Erythroblast (primary cell): ENCODE data around the gene C16orf54.

Experiments used
- GATA1 ChIP-seq: IDR thresholded peaks from 2 replicates; pipeline ENCODE4 v1.6.1; 2011; ENCODE audit warnings: low read depth, mild to moderate bottlenecking, control low read depth, low read length, moderate library complexity
- POLR2A ChIP-seq: IDR thresholded peaks from 2 replicates; pipeline ENCODE4 v1.6.1; 2011; ENCODE audit warnings: mild to moderate bottlenecking, low read length

- TF ChIP-seq POLR2A (no peak), GATA1 (no peak)
These were observed 15.1 kb downstream of the C16orf54 start for GRCh38 chr16:29730649-29731048.
